Measurements from ENCODE around the gene CPS1.

CPS1 gene

GRCh38 chr2:210713122-210713521, 156.7 kb downstream of the CPS1 start:
- DNase-seq, result no peak

- no peak for DNase-seq
Observed at GRCh38 chr2:210715560-210716082, 159.2 kb downstream of the CPS1 start.

- DNase-seq, result no peak
Observed at GRCh38 chr2:210718503-210718902, 162.1 kb downstream of the CPS1 start.

DNA sequence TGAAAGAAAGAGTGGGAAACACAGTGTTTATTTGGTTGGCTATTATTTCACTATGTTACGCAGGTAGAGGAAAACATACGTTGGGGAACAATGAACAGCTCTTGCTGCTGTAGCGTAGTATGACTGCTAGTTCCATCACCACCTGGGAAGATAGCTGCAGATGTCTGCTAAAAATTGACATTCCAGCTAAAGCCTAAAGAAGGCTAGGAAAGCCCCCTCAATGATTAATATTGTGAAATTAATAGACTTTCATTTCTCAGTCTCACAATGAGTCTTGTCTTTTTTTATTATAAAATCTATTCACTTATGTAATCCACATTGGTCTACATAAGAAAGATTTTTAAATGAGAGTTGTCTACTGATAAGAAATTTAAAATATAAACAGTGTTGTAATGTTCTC, 165.7 kb downstream of the CPS1 start:
- DNase-seq, result no peak

GRCh38 chr2:210727549-210727948, 171.2 kb downstream of the CPS1 start:
- no peak for DNase-seq
